ENCODE data around the gene RTN4.
"Not testable (repeated sequence)": the region's sequence is repeated elsewhere in the genome, so short reads cannot be mapped to it uniquely, and the experiment has no call there.

RTN4 gene

GRCh38 chr2:55063713-55064323 lies 13.6 kb upstream of the RTN4 start:
- no peak for DNase-seq (ENCODE audit: low read depth in 2 of 2)

DNA sequence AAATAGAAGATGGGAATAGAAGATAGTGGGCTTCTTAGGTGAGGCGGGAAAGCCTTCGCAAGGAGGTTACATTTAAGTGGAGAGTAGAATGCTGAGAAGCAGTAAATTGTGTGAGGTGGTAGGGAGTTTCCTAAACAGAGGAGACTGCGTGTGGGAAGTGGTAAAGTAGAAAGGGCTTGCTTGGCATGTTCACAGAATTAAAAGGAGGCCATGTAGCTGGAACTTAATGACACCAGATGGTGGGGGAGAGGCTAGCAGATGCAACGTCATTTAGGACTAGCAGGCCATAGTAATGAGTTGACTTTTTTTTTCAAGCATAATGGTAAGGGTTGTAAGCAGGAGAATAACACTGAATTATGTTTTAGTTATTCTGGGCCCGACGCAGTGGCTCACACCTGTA lies 13.0 kb upstream of the RTN4 start:
- DNase-seq (ENCODE audit: low read depth in 2 of 2) = no peak

- no peak for DNase-seq (ENCODE audit: low read depth in 2 of 2)
Measured at GRCh38 chr2:55062754-55063153, 12.5 kb upstream of the RTN4 start.

DNA sequence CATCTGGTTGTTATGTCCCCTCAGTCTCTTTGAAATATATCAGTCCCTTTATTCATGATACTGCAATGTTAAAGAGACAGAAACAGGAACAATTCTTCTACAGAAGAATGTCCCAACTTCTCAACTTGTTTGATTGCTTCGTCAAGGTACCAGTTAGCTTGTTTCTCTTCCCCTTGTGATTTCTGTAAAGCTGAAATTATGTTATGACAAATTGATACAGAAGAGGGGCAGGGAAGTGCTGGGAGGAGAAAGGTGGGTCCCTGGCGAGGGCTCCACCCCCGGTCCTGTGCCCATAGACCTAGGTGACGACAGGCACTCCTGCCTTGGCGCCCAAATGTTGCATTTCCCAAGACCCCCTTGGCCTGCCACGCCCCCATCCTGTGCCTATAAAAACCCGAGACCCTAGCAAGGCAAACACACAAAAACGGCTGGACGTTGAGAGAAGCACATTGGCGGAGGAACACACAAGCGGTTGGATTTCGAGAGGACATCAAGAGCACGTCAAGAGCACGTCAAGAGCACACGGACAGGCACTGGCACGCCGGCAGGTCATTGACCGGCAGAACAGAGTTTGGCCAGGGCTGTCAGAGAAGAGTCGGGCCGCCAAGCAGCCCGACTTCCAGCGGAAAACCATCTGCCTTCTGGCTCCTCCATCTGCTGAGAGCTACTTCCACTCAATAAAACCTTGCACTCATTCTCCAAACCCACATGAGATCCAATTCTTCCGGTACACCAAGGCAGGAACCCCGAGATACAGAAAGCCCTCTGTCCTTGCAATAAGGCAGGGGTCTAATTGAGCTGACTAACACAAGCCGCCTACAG lies 11.5 kb upstream of the RTN4 start:
- no peak for DNase-seq (ENCODE audit: low read depth in 2 of 2)

- DNase-seq (ENCODE audit: low read depth in 2 of 2) = no peak
Measured at GRCh38 chr2:55059793-55060192, 9.5 kb upstream of the RTN4 start.

DNA sequence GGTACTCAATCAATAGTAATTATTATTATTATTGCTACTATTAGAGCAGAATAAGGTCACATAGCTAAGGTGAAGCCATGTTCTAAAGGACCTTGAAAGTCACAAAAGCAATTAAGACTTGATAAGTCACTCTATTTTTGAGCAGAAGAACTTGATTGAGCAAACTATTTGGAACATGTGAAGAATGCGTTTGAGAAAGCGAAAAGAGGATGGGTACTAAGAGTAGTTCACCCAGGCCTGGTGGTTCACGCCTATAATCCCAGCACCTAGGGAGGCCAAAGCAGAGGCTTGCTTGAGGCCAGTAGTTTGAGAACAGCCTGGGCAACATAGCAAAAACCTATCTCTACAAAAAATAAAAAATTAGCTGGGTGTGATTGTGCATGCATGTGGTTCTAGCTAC lies 7.2 kb upstream of the RTN4 start:
- no peak for DNase-seq (ENCODE audit: low read depth in 2 of 2)

GRCh38 chr2:55056024-55056521 lies 5.8 kb upstream of the RTN4 start:
- no peak for DNase-seq (ENCODE audit: low read depth in 2 of 2)

DNA sequence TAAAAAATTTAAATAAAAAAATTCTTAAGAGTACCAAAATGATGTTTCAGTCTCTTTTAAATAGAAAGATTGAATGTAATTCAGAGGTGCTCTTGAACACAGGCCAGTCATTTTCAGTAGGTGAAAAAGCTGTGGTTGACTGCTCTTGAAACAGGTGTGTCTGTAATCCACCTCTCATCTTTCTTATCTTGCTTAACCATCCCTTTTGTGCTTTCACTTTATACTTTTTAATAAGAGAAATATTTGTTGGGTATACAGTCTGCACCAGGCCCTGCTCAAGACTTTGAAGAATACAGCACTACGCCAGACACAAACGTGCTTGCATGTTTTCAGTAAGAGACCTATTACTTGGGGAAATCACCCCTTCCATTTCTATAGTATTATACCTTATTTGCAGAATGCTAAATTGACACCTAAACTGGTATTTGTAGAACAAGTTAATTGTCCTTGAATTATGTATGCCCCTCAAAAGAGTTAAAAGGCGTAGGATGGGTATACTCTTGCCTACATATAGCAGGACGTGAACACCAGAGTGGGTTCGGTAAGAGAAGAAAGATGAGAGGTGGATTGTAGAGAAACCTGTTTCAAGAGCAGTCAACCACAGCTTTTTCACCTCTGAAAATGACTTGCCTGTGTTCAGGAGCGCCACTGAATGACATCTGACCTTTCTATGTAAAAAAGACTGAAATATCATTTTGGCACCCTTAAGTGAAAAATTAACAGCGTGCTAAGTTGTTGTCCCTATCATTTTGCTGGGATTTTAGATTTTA lies 4.0 kb upstream of the RTN4 start:
- no peak for DNase-seq (ENCODE audit: low read depth in 2 of 2)

GRCh38 chr2:55053225-55053624 lies 3.0 kb upstream of the RTN4 start:
- DNase-seq (ENCODE audit: low read depth in 2 of 2) = not testable (repeated sequence)

GRCh38 chr2:55052129-55053061 lies 2.1 kb upstream of the RTN4 start:
- DNase-seq (ENCODE audit: low read depth in 2 of 2) = no peak

GRCh38 chr2:55051026-55051866 lies 995 bp upstream of the RTN4 start:
- no peak for DNase-seq (ENCODE audit: low read depth in 2 of 2)

- DNase-seq (ENCODE audit: low read depth in 2 of 2) = no peak
Measured at GRCh38 chr2:55049821-55050099, 491 bp downstream of the RTN4 start.

DNA sequence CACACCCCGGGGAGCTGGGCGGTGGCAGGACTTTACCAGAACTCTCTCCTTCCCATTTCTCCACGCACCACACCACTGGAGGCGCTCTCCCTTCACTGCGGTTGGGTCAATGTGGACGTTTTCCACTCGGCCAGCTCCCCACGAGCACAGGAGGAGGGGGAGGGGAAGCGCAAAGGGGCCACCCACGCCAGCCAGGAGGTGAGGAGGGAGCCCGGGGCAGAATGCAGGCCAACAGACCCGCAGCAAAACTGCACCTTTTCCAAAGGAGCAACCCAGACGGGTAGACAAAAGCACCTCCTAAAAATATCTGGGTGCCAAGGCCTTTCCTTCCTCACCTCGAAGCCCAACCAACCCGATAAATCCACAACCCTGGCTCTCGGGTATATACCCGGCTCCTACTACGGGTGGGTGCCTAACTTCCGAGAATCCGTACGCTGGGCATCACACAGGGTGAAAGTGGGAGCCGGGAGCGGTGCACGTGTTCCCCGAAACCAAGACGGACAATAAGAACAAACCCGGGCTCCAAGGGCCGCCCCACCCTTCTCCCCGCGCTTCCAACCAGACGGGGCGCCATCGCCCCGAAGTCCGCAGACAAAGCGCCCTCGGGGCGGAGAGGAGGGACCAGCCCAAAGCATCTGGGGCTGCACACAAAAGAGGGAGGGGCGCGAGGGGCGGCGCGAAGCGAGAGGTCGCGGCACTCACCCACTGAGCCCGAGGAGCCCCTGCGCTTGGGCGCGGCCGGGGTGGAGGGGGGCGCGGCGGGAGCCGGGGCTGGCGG lies 1.0 kb downstream of the RTN4 start:
- DNase-seq (ENCODE audit: low read depth in 2 of 2) = peak in 1 of 2 donors; percentile 46

DNA sequence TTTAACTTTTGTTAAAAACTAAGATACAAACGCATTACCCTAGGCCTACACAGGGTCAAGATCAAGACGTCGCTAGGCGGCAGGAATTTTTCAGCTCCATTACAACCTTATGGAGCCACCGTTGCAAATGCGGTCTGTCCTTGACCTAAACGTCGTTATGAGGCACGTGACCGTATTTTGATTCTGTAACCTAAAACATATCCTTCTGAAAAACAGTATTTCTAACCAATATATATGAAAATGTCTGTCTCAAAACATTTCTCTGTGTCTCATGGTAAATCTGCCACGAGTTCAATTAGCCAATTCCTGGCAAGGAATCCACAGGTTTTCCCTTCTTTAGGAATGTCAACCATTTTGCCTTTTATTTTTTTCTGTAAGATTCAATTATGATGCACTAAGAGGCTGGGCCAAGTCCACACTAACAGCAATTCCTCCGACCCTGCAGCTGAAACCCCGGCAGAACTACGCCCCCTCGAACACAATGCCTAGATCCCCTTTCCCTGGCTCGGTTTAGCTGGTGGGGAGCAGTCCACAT lies 1.7 kb downstream of the RTN4 start:
- no peak for DNase-seq (ENCODE audit: low read depth in 2 of 2)

GRCh38 chr2:55047677-55048299 lies 2.5 kb downstream of the RTN4 start:
- no peak for DNase-seq (ENCODE audit: low read depth in 2 of 2)

DNA sequence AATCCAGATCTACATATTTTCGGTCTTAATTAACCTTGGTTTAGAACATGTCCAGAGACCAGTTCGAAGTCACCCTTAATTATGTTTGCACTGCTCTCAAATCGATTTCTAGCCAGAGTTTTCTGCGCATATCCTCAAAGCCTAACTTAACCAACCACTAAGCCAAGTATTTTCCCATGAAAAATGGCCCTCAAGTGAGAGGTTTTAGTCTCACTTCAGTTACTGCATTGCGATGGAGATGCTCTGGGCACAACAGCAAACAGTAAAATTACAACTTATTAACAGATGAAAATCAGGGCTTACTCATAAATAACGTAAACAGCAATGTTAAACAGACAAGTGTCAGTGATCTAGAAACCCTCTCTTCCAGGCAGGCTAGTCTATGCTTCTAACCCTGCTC lies 4.5 kb downstream of the RTN4 start:
- DNase-seq (ENCODE audit: low read depth in 2 of 2) = no peak

- no peak for DNase-seq (ENCODE audit: low read depth in 2 of 2)
Measured at GRCh38 chr2:55043841-55044240, 6.4 kb downstream of the RTN4 start.

- no peak for DNase-seq (ENCODE audit: low read depth in 2 of 2)
Measured at GRCh38 chr2:55038428-55038827, 11.8 kb downstream of the RTN4 start.

DNA sequence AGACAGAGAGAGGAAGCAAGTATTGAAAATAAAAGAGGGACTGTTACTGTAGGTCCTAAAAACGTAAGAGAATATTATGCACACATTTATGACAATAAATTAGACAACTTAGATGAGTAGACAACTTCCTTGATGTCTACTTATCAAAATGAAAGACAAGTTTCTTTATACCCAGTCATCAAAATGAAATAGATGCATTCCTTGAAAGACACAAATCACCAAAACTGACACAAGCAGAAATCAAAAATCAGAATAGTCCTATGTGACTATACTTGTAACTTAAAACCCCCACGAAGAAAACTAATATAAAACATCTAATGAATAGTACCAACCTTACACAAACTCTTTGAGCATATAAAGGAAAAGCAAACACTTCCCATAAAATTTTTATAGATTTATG lies 14.5 kb downstream of the RTN4 start:
- DNase-seq (ENCODE audit: low read depth in 2 of 2) = no peak

All from stimulated activated CD8-positive, alpha-beta memory T cell treated with anti-CD3 and anti-CD28 coated beads, Interleukin-7, amount 100 ng/mL, for 4 hours (primary cell).